GM12875 (cell line): ENCODE results near the gene IPO7.
"Not testable (repeated sequence)": the region's sequence is repeated elsewhere in the genome, so short reads cannot be mapped to it uniquely, and the experiment has no call there.

Experiments
- H3K4me3 ChIP-seq: one replicate; pipeline ENCODE4 v1.5.1; 2011; ENCODE audit warnings: low read depth, low read length, control low read depth
- TF ChIP-seq, protein P1 (sequence below): IDR thresholded peaks from 2 replicates; pipeline ENCODE4 v1.5.1; 2011; ENCODE audit warnings: low read depth, mild to moderate bottlenecking, control low read depth, inconsistent platforms, low read length, moderate library complexity, borderline replicate concordance; ENCODE audit not compliant: insufficient read depth

Gene IPO7

DNA sequence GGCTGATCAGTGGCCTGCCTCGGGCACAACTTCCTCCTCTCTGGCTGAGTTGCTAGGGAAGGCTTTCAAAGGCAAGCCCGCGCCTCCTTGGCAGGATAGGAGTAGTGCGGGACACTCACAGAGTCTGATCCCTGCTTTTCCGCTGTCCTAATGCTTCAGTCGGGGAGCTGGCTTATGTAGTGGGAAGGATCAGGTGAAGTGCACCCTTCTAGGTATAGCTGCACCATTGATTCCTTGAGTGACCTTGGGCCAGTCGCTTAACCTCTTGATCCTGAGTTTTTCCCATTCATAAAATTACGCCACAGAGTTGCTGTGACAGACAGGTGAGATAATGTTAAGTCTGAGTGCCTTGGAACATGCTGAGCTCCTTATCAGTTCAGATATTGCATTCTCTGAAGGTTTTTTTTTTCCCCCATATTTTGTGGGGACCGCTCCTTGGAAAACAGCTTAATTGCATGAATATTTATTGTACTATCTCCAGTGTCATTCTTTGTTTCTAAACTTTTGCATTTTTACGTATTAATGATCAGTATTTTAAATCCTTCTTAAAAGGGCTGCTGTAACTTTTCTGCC is 961 bp downstream of the IPO7 start:
- TF ChIP-seq, protein P1, sequence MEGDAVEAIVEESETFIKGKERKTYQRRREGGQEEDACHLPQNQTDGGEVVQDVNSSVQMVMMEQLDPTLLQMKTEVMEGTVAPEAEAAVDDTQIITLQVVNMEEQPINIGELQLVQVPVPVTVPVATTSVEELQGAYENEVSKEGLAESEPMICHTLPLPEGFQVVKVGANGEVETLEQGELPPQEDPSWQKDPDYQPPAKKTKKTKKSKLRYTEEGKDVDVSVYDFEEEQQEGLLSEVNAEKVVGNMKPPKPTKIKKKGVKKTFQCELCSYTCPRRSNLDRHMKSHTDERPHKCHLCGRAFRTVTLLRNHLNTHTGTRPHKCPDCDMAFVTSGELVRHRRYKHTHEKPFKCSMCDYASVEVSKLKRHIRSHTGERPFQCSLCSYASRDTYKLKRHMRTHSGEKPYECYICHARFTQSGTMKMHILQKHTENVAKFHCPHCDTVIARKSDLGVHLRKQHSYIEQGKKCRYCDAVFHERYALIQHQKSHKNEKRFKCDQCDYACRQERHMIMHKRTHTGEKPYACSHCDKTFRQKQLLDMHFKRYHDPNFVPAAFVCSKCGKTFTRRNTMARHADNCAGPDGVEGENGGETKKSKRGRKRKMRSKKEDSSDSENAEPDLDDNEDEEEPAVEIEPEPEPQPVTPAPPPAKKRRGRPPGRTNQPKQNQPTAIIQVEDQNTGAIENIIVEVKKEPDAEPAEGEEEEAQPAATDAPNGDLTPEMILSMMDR = no peak

DNA sequence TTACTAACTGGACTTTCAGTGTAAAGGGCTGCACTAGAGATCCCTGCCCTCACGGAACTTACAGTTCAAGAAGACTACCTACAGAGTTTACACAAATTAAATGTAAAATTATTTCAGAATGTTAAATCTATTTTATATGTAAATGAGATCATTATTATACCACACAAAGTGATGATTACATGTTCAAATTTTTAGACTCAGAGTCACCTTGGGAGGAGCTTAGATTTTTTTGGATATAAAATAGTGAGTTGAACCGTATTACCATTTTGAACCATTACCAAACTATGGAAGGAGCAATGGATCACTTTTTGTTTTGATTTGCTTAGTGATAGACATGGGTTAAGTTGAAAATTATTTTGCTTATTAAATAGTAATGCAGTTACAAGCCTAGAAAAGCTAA is 1.6 kb downstream of the IPO7 start:
- TF ChIP-seq, protein P1 = no peak
- peak overlapping the region; percentile 60 for H3K4me3 ChIP-seq

More for the DNA sequence above, 961 bp downstream of the IPO7 start:
- peak overlapping the region; percentile 60 for H3K4me3 ChIP-seq

DNA sequence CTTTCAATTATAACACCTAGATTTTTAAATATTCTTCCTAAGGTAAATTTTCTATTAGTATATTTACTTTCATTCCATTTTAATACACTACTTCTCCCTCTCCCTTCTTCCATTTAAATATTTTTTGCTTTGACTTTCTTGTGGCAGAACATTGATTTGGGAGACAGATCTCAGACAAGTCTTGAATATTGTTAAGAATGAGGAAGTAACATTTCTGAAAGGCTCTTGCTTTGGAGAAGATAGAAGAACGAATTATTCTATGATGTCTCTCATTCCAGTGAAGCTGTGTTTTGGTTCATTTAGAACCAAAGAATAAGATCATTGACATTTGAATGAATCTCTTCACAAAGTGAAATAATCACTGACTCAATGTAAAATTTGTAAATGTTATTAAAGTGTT is 2.4 kb downstream of the IPO7 start:
- TF ChIP-seq, protein P1 = no peak
- no peak overlapping the region for H3K4me3 ChIP-seq

DNA sequence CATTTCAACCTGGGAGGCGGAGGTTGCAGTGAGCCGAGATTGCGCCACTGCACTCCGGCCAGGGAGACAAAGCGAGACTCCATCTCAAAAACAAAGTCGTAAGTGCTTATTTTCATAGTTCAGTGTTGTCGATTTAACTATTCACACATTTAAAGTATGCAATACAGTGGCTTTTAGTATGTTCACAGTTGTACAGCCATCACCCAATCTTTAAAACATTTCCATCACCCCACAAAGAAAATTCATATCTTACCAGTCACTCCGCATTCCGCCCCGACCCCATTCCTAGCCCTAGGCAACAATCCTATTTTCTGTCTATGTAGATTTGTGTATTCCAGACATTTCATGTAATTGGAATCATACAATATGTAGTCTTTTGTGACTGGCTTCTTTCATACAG is 11.9 kb downstream of the IPO7 start:
- H3K4me3 ChIP-seq = no peak overlapping the region
- TF ChIP-seq, protein P1 = no peak

DNA sequence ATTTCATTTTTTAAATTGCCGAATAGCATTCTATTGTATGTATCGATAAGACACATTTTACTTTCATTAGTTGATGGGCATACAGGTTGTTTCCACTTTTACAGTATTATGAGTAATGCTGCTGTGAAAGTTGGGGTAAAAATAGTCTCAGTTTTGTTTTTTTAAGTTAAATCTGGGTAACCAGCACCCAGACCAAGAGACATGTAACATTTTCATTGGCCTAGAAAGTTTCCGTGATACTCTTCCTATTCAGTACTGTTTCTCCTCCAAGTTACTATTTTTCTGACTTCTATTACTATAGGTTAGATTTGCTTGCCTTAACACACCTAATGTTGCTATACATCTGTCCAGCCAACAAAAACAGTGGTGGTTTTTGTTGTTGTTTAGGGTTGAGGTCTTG is 12.3 kb downstream of the IPO7 start:
- no peak overlapping the region for H3K4me3 ChIP-seq
- TF ChIP-seq, protein P1 = no peak

DNA sequence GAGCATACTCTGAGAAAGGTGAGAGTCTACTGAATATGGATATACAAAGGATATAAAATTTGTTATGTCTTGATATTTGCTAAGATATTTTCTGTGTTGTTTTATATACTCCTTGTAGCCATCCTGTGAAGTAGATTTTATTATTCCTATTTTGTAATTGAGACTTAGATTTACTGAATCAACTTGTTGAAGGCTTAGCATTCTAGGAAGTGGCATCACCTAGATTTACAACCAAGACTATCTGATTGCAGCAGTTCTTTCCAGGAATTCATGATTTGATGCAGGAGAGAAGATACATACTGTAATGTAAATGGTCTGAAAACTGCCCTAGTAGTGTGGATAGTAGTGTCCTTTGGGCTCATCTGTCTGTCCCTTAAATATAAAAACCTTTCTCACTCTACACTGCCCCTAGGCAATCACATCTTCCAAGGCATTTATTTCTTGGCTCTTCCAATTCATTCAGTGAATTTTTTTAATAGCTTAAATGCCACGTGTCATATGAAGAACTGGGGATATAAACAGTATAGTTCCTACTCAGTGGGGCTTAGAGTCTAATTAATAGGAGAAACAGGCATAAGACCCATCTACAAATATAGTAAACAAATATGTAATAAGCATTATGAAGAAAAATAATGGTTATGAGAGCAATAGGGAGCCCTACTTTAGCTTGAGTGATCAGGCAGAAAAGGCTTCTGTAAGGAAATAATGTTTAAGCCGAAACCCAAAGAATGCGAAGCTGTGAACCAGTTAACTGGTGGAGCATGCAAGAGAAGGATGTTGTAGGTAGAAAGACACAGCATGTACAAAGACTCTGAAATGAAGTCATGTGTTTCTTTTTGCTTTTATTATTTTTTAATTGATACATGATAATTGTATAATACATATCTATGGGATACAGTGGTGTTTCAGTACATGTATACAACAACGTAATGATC is 13.6 kb downstream of the IPO7 start:
- TF ChIP-seq, protein P1 = no peak
- H3K4me3 ChIP-seq = no peak overlapping the region

DNA sequence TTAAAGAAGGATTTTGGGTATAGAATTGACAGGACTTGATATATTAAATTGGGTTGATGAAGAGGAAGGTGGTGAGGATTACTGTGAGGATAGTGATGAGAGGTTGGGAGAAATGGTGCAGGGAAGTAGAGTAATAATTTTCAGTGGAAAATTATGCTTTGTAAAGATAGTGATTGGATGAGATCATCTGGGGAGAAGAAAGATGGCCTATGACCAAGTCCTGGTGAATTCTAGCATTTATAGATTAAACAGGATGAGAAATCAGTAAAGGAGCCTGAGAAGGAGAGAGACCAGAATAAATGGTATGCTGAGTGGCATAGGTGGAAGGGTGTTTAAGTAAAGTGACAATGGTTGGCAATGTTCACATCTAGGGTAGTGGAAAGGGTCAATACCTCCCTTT is 15.0 kb downstream of the IPO7 start:
- TF ChIP-seq, protein P1 = no peak
- no peak overlapping the region for H3K4me3 ChIP-seq

DNA sequence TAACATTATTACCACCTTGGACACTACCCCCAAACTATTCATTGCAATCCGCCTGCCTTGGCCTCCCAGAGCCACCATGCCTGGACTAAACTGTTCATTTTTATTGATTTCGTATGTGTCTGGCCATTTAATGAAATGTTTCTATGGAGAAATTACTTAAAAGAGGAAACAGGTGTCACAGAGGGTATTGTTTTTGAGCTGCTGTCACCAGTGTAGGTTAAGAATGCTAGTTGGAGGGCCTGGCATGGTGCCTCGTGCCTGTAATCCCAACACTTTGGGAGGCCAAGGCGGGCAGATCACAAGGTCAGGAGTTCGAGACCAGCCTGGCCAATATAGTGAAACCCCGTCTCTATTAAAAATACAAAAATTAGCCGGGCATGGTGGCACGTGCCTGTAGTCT is 17.4 kb downstream of the IPO7 start:
- not testable (repeated sequence) for H3K4me3 ChIP-seq
